WTC11 (cell line): ENCODE data around the gene MANBA.

Experiments used
- CBFB ChIP-seq: sonication (generic); formaldehyde crosslinking; IDR thresholded peaks from 2 replicates; pipeline ENCODE4 v1.8.1; 2022; ENCODE audit warnings: mild to moderate bottlenecking, low read depth, missing genetic modification reagents
- CREB1 ChIP-seq: sonication (generic); formaldehyde crosslinking; IDR thresholded peaks from 2 replicates; pipeline ENCODE4 v1.8.0; 2023; ENCODE audit warnings: mild to moderate bottlenecking, missing genetic modification reagents
- SP1 ChIP-seq: sonication (generic); formaldehyde crosslinking; conservative IDR thresholded peaks from 2 replicates; pipeline ENCODE4 v1.8.1; 2022; ENCODE audit warnings: missing genetic modification reagents
- TF ChIP-seq, protein P1 (sequence below): sonication (generic); formaldehyde crosslinking; IDR thresholded peaks from 2 replicates; pipeline ENCODE4 v1.8.1; 2023; ENCODE audit warnings: mild to moderate bottlenecking, missing genetic modification reagents, moderate library complexity
- TF ChIP-seq, protein P2 (sequence below): fragments of 200-600 bp; IDR thresholded peaks from 2 replicates; pipeline ENCODE4 v1.8.0; 2022; ENCODE audit warnings: antibody characterized with exemption
- TF ChIP-seq, protein P3 (sequence below): sonication (generic); formaldehyde crosslinking; IDR thresholded peaks from 2 replicates; pipeline ENCODE4 v1.8.1; 2022; ENCODE audit warnings: low read depth, mild to moderate bottlenecking, moderate library complexity, missing genetic modification reagents, borderline replicate concordance
- TF ChIP-seq, protein P4 (sequence below): sonication (generic); formaldehyde crosslinking; IDR thresholded peaks from 2 replicates; pipeline ENCODE4 v1.8.1; 2022; ENCODE audit warnings: missing genetic modification reagents, borderline replicate concordance

DNA sequence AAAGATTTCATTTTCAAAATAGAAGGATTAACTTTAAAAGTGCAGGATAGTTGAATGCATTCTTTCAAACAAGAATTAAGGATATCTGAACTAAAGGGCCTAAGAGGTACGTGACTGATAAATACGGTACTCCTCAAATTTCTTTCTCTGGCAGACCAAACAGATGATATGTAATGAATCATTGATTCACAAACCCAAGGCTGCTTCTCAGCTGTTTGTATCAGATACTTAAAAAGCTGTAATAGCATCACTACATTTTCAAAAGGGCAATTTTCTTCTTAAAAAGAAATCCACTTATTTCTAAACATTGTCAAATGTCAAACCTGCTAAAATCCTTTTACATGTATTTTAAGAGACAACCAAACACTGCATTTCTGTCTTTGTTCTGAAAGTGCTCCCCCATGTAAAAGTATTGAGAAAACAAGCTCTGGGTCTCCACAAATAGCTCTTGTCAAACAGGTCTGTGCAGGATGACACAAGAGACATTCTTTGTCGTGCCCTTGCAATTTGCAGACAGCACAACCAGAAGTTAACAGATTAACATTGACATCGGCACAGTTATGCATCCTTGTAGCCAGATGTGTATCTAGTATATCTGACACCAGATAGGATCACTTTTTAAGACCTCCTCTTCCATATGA lies 82.0 kb downstream of the MANBA start:
- TF ChIP-seq, protein P1, sequence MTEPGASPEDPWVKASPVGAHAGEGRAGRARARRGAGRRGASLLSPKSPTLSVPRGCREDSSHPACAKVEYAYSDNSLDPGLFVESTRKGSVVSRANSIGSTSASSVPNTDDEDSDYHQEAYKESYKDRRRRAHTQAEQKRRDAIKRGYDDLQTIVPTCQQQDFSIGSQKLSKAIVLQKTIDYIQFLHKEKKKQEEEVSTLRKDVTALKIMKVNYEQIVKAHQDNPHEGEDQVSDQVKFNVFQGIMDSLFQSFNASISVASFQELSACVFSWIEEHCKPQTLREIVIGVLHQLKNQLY (CRISPR knock-in tag) = no peak
- TF ChIP-seq, protein P2, sequence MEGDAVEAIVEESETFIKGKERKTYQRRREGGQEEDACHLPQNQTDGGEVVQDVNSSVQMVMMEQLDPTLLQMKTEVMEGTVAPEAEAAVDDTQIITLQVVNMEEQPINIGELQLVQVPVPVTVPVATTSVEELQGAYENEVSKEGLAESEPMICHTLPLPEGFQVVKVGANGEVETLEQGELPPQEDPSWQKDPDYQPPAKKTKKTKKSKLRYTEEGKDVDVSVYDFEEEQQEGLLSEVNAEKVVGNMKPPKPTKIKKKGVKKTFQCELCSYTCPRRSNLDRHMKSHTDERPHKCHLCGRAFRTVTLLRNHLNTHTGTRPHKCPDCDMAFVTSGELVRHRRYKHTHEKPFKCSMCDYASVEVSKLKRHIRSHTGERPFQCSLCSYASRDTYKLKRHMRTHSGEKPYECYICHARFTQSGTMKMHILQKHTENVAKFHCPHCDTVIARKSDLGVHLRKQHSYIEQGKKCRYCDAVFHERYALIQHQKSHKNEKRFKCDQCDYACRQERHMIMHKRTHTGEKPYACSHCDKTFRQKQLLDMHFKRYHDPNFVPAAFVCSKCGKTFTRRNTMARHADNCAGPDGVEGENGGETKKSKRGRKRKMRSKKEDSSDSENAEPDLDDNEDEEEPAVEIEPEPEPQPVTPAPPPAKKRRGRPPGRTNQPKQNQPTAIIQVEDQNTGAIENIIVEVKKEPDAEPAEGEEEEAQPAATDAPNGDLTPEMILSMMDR = no peak
- TF ChIP-seq CBFB (CRISPR knock-in tag) (no peak), CREB1 (CRISPR knock-in tag) (no peak), SP1 (no peak)
- TF ChIP-seq, protein P3, sequence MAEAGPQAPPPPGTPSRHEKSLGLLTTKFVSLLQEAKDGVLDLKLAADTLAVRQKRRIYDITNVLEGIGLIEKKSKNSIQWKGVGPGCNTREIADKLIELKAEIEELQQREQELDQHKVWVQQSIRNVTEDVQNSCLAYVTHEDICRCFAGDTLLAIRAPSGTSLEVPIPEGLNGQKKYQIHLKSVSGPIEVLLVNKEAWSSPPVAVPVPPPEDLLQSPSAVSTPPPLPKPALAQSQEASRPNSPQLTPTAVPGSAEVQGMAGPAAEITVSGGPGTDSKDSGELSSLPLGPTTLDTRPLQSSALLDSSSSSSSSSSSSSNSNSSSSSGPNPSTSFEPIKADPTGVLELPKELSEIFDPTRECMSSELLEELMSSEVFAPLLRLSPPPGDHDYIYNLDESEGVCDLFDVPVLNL (CRISPR knock-in tag) = no peak
- TF ChIP-seq, protein P4, sequence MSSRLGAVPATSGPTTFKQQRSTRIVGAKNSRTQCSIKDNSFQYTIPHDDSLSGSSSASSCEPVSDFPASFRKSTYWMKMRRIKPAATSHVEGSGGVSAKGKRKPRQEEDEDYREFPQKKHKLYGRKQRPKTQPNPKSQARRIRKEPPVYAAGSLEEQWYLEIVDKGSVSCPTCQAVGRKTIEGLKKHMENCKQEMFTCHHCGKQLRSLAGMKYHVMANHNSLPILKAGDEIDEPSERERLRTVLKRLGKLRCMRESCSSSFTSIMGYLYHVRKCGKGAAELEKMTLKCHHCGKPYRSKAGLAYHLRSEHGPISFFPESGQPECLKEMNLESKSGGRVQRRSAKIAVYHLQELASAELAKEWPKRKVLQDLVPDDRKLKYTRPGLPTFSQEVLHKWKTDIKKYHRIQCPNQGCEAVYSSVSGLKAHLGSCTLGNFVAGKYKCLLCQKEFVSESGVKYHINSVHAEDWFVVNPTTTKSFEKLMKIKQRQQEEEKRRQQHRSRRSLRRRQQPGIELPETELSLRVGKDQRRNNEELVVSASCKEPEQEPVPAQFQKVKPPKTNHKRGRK (CRISPR knock-in tag) = no peak
